OCI-LY1 (cell line): ENCODE results near the gene MRPL1.

Source experiments
- EZH2 ChIP-seq: fragments of 200-600 bp; sonication (generic), shearing (Covaris generic); IDR thresholded peaks from 2 replicates; pipeline ENCODE4 v1.8.0; 2017; ENCODE audit warnings: borderline replicate concordance, mixed run types, mild to moderate bottlenecking, antibody characterized with exemption, low read length, moderate library complexity, mixed read lengths
- TF ChIP-seq, protein P1 (sequence below): fragments of 200-600 bp; sonication (generic), shearing (Covaris generic); IDR thresholded peaks from 2 replicates; pipeline ENCODE4 v1.5.1; 2017; ENCODE audit warnings: mild to moderate bottlenecking, antibody characterized with exemption, low read length, moderate library complexity, mixed read lengths

DNA sequence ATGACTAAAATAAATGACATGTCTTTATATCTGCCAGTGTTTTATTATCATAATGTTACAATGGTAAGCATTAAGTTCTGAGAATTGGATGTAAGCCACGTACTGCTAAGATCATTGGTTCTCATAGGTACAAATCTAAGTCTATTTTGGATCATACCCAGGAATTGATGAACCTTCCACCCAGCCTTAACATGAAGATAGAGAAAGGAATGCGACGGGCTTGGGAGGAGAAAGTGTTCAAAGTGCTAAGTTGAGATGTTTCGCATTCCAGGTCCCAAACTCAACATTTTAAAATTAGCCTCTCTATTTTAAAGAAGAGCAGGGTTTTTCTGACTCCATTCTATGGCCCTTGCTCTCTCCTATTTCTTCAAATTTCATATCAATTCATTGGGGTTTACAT is 139.6 kb downstream of the MRPL1 start:
- TF ChIP-seq, protein P1, sequence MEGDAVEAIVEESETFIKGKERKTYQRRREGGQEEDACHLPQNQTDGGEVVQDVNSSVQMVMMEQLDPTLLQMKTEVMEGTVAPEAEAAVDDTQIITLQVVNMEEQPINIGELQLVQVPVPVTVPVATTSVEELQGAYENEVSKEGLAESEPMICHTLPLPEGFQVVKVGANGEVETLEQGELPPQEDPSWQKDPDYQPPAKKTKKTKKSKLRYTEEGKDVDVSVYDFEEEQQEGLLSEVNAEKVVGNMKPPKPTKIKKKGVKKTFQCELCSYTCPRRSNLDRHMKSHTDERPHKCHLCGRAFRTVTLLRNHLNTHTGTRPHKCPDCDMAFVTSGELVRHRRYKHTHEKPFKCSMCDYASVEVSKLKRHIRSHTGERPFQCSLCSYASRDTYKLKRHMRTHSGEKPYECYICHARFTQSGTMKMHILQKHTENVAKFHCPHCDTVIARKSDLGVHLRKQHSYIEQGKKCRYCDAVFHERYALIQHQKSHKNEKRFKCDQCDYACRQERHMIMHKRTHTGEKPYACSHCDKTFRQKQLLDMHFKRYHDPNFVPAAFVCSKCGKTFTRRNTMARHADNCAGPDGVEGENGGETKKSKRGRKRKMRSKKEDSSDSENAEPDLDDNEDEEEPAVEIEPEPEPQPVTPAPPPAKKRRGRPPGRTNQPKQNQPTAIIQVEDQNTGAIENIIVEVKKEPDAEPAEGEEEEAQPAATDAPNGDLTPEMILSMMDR = no peak
- no peak for TF ChIP-seq EZH2
